Testis (tissue), 3 donors: Measurements from ENCODE around the gene CSNK1A1L. TPM values are rescaled to one million over a fixed set of nuclear protein-coding genes. Genes with fewer than 3 reads are reported as not detected.

Source experiments
- DNase-seq: peaks from one replicate; pipeline ENCODE4 v3.0.0-alpha.2; 2019
- H3K27ac ChIP-seq, 2 donors: fragments of 200-600 bp; sonication (generic); one replicate each; pipeline ENCODE4 v1.5.1; 2019
- H3K27me3 ChIP-seq: fragments of 200-600 bp; sonication (generic); one replicate; pipeline ENCODE4 v1.5.1; 2019
- H3K36me3 ChIP-seq: fragments of 200-600 bp; sonication (generic); one replicate; pipeline ENCODE4 v1.5.1; 2017; ENCODE audit warnings: low read depth; ENCODE audit errors: missing control alignments
- H3K4me1 ChIP-seq: fragments of 200-600 bp; sonication (generic); one replicate; pipeline ENCODE4 v1.5.1; 2019
- H3K4me3 ChIP-seq, 2 donors: fragments of 200-600 bp; sonication (generic); one replicate each; pipeline ENCODE4 v1.5.1; 2017 to 2019
- H3K9me3 ChIP-seq: fragments of 200-600 bp; sonication (generic); one replicate; pipeline ENCODE4 v1.5.1; 2017
- POLR2A ChIP-seq: fragments of 450-650 bp; IDR thresholded peaks from one replicate; pipeline ENCODE4 v1.6.1; 2017; ENCODE audit warnings: antibody characterized with exemption, mild to moderate bottlenecking, moderate library complexity
- WGBS, 2 donors: methylation state at CpG; one replicate each; pipeline ENCODE4 v1.1.5; 2018; 5-methylcytosine and 5-hydroxymethylcytosine counted together
- intact Hi-C: fragments of 100-400 bp; cut with DNase I; formaldehyde crosslinking; loops from one replicate; pipeline ENCODE4 v1.15.1; 2023; ENCODE audit warnings: low total_unique reads
- polyA plus RNA-seq: library from polyadenylated mRNA; stranded (reverse); fragments of 350-450 nt; fragmentation: Illumina TruSeq; extraction: RNeasy Lipid Tissue Mini Kit (QIAGEN cat#74804); gene quantifications from one replicate; pipeline ENCODE4 v1.2.3, GENCODE V29; 2014; ENCODE audit warnings: low read depth, low replicate concordance; ENCODE audit not compliant: insufficient read depth
- total RNA-seq, 2 donors: library from RNA; depleted of rRNA; stranded (reverse); fragments of >200 nt; gene quantifications; one replicate each; pipeline ENCODE4 v1.2.3, GENCODE V29; 2016
- TF ChIP-seq, protein P1 (sequence below), 3 experiments: fragments of 450-650 bp in 2 of 3; fragments of 200-600 bp in 1 of 3; sonication (generic) in 1 of 3; IDR thresholded peaks; one replicate each; pipeline ENCODE4 v1.5.1; 2016 to 2019; ENCODE audit warnings: antibody characterized with exemption in 3 of 3, mild to moderate bottlenecking in 2 of 3, moderate library complexity in 1 of 3

The CSNK1A1L gene
- total and polyA plus RNA-seq, 3 donors from 2014 or later = 5.1 to 9.2 (median 6.9) TPM

DNA sequence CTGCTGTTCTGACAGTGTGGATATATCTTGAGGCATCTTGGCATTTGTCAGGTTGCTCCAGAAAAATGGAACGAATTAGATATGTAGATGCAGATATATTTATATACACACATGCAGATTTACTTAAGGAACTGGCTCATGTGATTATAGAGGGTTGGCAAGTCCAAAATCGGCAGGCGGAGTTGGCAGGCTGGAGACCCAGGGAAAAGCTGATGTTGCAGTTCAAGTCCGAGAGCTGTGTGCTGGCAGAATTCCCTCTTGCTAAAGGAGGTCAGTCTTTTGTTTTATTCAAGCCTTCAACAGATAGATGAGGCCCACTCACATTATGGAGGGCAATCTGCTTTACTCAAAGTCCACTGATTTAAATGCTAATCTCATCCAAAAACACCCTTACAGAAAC lies 24.4 kb upstream of the CSNK1A1L start:
- no peaks in the 10 kb centered on the region for H3K36me3 ChIP-seq
- H3K9me3 ChIP-seq = no peaks in the 10 kb centered on the region
- DNase-seq = no peak
- no peak overlapping the region for H3K4me3 ChIP-seq
- no peaks in the 10 kb centered on the region for H3K27me3 ChIP-seq
- H3K4me1 ChIP-seq = no peaks in the 10 kb centered on the region
- WGBS, 2 donors = 76 to 77% methylated on average over 4 of the region's 4 CpGs
- no peak for TF ChIP-seq POLR2A
- TF ChIP-seq, protein P1, sequence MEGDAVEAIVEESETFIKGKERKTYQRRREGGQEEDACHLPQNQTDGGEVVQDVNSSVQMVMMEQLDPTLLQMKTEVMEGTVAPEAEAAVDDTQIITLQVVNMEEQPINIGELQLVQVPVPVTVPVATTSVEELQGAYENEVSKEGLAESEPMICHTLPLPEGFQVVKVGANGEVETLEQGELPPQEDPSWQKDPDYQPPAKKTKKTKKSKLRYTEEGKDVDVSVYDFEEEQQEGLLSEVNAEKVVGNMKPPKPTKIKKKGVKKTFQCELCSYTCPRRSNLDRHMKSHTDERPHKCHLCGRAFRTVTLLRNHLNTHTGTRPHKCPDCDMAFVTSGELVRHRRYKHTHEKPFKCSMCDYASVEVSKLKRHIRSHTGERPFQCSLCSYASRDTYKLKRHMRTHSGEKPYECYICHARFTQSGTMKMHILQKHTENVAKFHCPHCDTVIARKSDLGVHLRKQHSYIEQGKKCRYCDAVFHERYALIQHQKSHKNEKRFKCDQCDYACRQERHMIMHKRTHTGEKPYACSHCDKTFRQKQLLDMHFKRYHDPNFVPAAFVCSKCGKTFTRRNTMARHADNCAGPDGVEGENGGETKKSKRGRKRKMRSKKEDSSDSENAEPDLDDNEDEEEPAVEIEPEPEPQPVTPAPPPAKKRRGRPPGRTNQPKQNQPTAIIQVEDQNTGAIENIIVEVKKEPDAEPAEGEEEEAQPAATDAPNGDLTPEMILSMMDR (IDR thresholded peaks at IDR 0.05) = no peak
- intact Hi-C loops = no loop called here
- H3K27ac ChIP-seq = no peak overlapping the region

- Histone ChIP-seq H3K4me3 (no peak overlapping the region), H3K27ac (no peak overlapping the region), H3K9me3 (no peaks in the 10 kb centered on the region), H3K4me1 (no peaks in the 10 kb centered on the region), H3K36me3 (no peaks in the 10 kb centered on the region), H3K27me3 (no peaks in the 10 kb centered on the region)
- no peak for DNase-seq
- no peak for TF ChIP-seq POLR2A
- TF ChIP-seq, protein P1 (IDR thresholded peaks at IDR 0.05) = no peak
- intact Hi-C loops = no loop called here
- 40 to 41% methylated on average over 3 of the region's 3 CpGs for WGBS, 2 donors
Measured at GRCh38 chr13:37127691-37128241, 22.3 kb upstream of the CSNK1A1L start.

- intact Hi-C loops = no loop called here
- H3K27me3 ChIP-seq = no peaks in the 10 kb centered on the region
- 48 to 77% methylated on average over 1 of the region's 1 CpG for WGBS, 2 donors
- no peak overlapping the region for H3K27ac ChIP-seq
- TF ChIP-seq POLR2A = no peak
- TF ChIP-seq, protein P1 (IDR thresholded peaks at IDR 0.05) = no peak
- no peaks in the 10 kb centered on the region for H3K4me1 ChIP-seq
- H3K9me3 ChIP-seq = no peaks in the 10 kb centered on the region
- DNase-seq = no peak
- H3K4me3 ChIP-seq = no peak overlapping the region
- H3K36me3 ChIP-seq = no peaks in the 10 kb centered on the region
Measured at GRCh38 chr13:37123337-37123736, 17.9 kb upstream of the CSNK1A1L start.

DNA sequence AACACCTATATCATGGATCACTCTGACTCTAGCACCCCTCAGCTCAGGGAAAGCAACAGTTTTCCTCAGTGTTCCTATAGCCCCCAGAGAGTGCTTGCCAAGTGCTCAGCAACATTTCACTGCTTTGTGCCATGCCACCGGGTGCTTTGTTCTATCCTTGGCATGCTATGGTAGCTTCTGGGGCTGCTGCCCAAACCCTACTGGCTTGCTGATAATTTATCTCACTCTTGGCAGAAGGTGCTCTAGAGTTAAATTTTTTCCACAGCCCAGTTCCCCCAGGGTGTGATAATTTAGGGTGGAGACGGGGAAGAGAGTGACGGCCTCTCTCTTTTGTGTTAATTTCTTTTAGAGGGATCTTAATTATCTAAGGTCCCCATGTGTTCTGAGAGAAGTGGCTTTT lies 12.6 kb upstream of the CSNK1A1L start:
- intact Hi-C loops = no loop called here
- no peaks in the 10 kb centered on the region for H3K36me3 ChIP-seq
- no peaks in the 10 kb centered on the region for H3K9me3 ChIP-seq
- no peak for DNase-seq
- no peaks in the 10 kb centered on the region for H3K27me3 ChIP-seq
- H3K4me3 ChIP-seq = no peak overlapping the region
- no peaks in the 10 kb centered on the region for H3K4me1 ChIP-seq
- TF ChIP-seq, protein P1 (IDR thresholded peaks at IDR 0.05) = no peak
- no peak for TF ChIP-seq POLR2A
- 47 to 48% methylated on average over 3 of the region's 3 CpGs for WGBS, 2 donors
- H3K27ac ChIP-seq = no peak overlapping the region

DNA sequence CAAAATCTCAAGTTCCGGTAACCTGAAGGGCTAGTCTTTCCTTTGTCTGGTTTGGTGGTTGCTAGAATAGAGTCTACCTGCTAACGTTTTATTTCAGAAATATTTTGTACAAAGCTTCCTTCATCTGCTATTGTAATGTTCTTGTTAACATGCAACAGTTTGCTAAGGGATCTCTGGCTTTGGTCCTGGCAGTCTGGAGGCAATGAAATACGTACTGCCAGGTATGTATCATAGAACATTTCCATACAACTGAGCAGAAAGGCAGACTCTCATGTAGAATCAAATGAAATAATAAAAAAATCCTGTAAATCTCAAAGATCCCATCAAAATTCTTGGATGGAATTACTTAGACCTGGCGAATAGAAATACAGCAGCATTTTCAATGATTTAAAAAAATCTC lies 8.8 kb upstream of the CSNK1A1L start:
- H3K4me1 ChIP-seq = no peaks in the 10 kb centered on the region
- H3K9me3 ChIP-seq = no peaks in the 10 kb centered on the region
- WGBS, 2 donors = 88 to 89% methylated on average over 4 of the region's 4 CpGs
- H3K4me3 ChIP-seq = no peak overlapping the region
- intact Hi-C loops = no loop called here
- no peak for TF ChIP-seq POLR2A
- TF ChIP-seq, protein P1 (IDR thresholded peaks at IDR 0.05) = no peak
- H3K27me3 ChIP-seq = no peaks in the 10 kb centered on the region
- no peaks in the 10 kb centered on the region for H3K36me3 ChIP-seq
- no peak for DNase-seq
- no peak overlapping the region for H3K27ac ChIP-seq
